BE2C (cell line): Measurements from ENCODE around the gene COLEC11.

Experiments
- DNase-seq: peaks from one replicate; pipeline ENCODE4 v3.0.0-alpha.2; 2020
- H3K27me3 ChIP-seq: fragments of 250-450 bp; sonication (Bioruptor Pico); 2 replicates; pipeline ENCODE4 v1.5.1; 2020; ENCODE audit warnings: mild to moderate bottlenecking
- H3K36me3 ChIP-seq: fragments of 250-450 bp; sonication (Bioruptor Pico); 2 replicates; pipeline ENCODE4 v1.5.1; 2020; ENCODE audit warnings: mild to moderate bottlenecking
- H3K4me1 ChIP-seq: fragments of 250-450 bp; sonication (Bioruptor Pico); 2 replicates; pipeline ENCODE4 v1.5.1; 2020
- H3K4me3 ChIP-seq: 2 replicates; pipeline ENCODE4 v1.5.1; 2011; ENCODE audit warnings: low read depth, low read length
- H3K9me3 ChIP-seq: fragments of 250-450 bp; sonication (Bioruptor Pico); 2 replicates; pipeline ENCODE4 v1.5.1; 2020
- CTCF ChIP-seq: IDR thresholded peaks from 2 replicates; pipeline ENCODE4 v1.5.1; 2012; ENCODE audit warnings: mild to moderate bottlenecking, low read depth, low read length

The COLEC11 gene

GRCh38 chr2:3643371-3644245 is 48.7 kb downstream of the COLEC11 start:
- Histone ChIP-seq H3K4me1 (peaks cover 10% of the 10 kb centered on the region), H3K9me3 (no peaks in the 10 kb centered on the region), H3K4me3 (no peak overlapping the region), H3K36me3 (peaks cover 40% of the 10 kb centered on the region), H3K27me3 (no peaks in the 10 kb centered on the region)
- no peak for DNase-seq
- TF ChIP-seq CTCF = no peak

GRCh38 chr2:3644246-3644525 is 49.3 kb downstream of the COLEC11 start:
- no peaks in the 10 kb centered on the region for H3K27me3 ChIP-seq
- no peaks in the 10 kb centered on the region for H3K9me3 ChIP-seq
- peaks cover 40% of the 10 kb centered on the region for H3K36me3 ChIP-seq
- H3K4me1 ChIP-seq = peaks cover 5% of the 10 kb centered on the region
- no peak for TF ChIP-seq CTCF
- H3K4me3 ChIP-seq = no peak overlapping the region
- no peak for DNase-seq

- Histone ChIP-seq H3K4me1 (peaks cover 2% of the 10 kb centered on the region), H3K27me3 (no peaks in the 10 kb centered on the region), H3K4me3 (no peak overlapping the region), H3K36me3 (peaks cover 38% of the 10 kb centered on the region), H3K9me3 (no peaks in the 10 kb centered on the region)
- DNase-seq = no peak
- no peak for TF ChIP-seq CTCF
These were observed 50.1 kb downstream of the COLEC11 start for GRCh38 chr2:3644891-3645605.

GRCh38 chr2:3645745-3646389 is 51.0 kb downstream of the COLEC11 start:
- Histone ChIP-seq H3K27me3 (no peaks in the 10 kb centered on the region), H3K4me3 (no peak overlapping the region), H3K9me3 (no peaks in the 10 kb centered on the region), H3K4me1 (peaks cover 10% of the 10 kb centered on the region), H3K36me3 (peaks cover 38% of the 10 kb centered on the region)
- TF ChIP-seq CTCF = no peak
- no peak for DNase-seq

GRCh38 chr2:3646446-3646845 is 51.5 kb downstream of the COLEC11 start:
- H3K4me3 ChIP-seq = no peak overlapping the region
- peaks cover 38% of the 10 kb centered on the region for H3K36me3 ChIP-seq
- TF ChIP-seq CTCF = no peak
- no peak for DNase-seq
- no peaks in the 10 kb centered on the region for H3K9me3 ChIP-seq
- H3K4me1 ChIP-seq = peaks cover 11% of the 10 kb centered on the region
- no peaks in the 10 kb centered on the region for H3K27me3 ChIP-seq
